ENCODE measurements around the gene DYSF.

The DYSF gene

DNA sequence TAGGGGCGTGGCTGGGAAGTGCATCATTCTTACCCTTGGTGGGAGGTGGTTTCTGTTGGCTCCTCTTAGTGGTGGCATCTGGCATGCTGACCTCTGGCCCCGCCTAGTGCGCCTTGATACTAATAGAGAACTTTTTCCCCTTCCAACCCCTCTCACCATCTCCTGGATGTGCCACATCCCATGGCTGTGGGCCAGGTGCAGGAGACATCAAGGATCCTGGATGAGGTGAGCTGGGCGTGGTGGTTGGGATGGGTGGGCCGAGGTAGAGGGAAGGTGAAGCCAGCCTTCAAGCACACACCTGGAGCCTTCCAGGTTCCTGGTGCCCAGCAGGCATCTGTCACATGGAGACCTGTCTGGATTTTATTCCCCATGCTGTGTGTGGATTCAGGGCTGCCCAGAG lies 149.2 kb downstream of the DYSF start:
- DNase-seq (ENCODE audit: low read depth): no peak

DNA sequence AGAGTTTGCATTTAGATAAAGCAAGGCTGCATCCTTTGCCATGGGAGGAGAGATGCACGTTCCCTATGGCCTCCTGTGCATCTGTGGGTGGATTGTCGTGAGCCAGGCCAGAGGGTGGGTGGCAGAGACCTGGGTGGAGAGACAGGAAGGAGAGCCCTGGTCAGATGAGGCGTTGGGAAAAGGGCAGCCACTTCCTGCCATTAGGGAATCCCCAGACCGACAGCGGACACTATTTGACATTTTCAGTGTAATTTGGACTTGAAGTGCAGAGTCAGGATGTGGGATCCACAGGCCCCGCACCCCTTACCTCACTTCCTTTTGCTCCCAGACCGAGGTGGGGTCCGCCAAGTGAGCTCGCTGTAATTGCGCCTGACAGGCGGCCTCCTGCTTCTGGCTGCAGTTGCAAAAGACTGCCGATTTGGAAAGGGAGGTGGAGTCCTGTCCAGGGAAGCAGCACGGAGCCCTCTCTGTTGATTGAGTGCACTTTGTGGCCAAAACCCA lies 150.0 kb downstream of the DYSF start:
- no peak for DNase-seq (ENCODE audit: low read depth)

GRCh38 chr2:71603851-71604725 lies 150.7 kb downstream of the DYSF start:
- no peak for DNase-seq (ENCODE audit: low read depth)

GRCh38 chr2:71604726-71605120 lies 151.4 kb downstream of the DYSF start:
- DNase-seq (ENCODE audit: low read depth): no peak

- DNase-seq (ENCODE audit: low read depth): no peak
These were observed 151.8 kb downstream of the DYSF start for GRCh38 chr2:71605173-71605641.

DNA sequence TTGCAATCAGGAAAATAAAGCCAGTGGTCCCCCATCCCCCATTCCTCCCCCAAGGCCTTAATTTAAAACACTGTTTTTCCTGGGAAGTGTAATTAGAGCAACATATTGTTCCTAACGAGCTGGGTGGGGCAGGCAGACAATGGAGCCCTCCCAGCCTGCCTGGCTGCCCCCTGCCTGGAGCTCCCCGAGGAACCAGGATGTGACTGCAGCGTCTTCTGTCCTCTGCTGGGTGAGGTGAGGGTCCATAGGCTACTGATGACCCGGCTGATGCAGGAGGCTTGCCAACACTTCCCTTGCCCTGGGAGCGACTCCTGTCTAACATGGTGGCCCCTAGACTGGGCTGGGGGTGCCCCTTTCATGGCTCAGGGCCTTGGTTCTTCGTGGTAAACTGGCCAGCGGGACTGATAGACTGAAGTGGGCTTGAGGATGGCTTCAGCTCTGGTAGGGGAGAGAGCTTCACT lies 152.4 kb downstream of the DYSF start:
- DNase-seq (ENCODE audit: low read depth): no peak

DNA sequence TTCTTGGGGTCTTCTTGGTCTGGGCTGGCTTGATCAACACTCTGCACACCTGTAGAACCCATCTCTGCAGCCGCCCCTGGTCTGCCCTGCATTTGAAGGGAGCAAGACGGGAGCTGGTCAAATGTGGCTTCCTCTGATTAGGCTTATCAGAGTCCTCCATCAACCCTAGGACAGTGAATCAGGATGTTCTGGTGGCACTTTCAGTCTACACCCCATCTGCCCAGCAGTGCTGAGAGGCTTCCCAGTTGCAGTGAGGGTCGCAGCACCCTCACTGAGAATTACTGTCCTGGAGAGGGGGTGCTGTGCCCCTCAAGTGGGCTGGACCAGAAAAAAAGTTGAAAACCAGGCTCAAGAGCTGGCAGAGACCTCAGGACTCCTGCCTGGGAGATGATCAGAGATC lies 152.9 kb downstream of the DYSF start:
- DNase-seq (ENCODE audit: low read depth): no peak

DNA sequence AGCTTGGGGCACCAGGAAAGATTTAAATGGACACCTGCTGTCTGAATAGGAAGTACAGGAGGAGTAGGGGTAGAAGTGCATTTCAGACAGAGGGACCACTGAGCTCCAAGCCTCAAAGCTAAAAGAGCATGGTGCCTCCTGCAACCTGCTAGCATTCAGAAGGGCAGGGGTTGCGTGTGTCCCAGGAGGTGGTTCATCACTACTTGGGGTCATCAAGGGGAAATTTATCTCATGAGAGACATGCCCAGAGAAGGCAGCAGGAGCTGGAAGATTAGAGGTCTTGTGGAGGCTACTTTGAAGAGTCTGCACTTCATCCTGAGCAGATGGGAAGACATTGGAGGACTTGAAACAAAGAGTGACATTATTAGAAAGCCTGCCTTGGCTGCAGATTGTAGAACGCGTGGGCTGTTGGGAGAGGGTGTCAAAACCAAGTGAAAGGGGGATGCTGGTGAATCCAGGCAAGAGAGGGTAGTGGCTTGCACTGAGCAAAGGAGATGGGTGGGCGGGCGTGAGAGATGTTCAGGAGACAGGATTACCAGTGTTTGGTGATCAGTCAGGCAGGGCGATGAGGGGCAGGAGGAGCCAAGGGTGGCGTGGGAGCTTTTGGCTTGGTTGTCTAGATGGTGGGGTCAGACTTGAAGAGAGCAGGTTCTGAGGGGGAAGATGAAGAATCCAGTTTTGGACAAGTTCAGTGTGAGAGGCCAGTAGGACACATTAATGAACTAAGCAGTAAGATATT lies 154.0 kb downstream of the DYSF start:
- DNase-seq (ENCODE audit: low read depth): no peak

- no peak for DNase-seq (ENCODE audit: low read depth)
These were observed 154.7 kb downstream of the DYSF start for GRCh38 chr2:71608034-71608433.

DNA sequence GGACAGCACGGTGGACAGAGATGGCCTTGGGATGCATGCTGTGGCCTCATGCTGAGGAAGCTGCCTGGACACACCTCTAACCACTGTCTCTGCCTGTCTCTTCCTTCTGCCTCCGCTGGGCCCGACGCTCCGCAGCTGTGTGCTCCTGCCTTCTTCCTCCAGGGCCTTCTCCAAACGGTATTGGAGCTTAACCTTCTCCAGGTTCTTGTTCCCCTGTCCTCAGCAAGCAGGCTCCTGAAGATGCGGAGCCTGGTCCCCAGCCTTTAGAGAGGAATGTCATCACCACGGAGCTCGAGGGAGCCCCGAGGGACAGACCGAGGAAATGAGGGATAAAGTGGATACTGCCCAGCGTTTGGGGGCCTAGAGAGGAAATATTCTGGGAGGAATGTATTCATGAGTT lies 155.1 kb downstream of the DYSF start:
- DNase-seq (ENCODE audit: low read depth): no peak

GRCh38 chr2:71609029-71609428 lies 155.7 kb downstream of the DYSF start:
- no peak for DNase-seq (ENCODE audit: low read depth)

DNA sequence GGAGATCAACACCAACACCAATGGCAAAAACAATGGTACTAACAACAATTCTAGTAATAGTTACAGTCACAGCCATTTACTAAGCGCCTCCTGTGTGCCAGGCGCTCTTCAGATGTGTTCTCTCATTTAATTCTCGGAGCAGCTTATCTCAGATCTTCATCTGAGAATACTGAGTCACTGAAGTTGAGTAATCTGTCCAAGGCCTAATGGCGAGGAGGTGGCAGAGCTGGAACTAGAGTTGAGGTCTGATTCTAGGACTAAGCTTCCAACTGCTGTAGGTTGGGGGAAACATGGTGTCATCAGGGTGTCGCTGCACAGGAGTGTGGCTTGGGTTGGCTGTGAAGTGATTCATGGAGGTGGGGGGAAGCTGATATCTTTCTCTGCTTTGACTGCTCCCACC lies 156.1 kb downstream of the DYSF start:
- DNase-seq (ENCODE audit: low read depth): no peak

DNA sequence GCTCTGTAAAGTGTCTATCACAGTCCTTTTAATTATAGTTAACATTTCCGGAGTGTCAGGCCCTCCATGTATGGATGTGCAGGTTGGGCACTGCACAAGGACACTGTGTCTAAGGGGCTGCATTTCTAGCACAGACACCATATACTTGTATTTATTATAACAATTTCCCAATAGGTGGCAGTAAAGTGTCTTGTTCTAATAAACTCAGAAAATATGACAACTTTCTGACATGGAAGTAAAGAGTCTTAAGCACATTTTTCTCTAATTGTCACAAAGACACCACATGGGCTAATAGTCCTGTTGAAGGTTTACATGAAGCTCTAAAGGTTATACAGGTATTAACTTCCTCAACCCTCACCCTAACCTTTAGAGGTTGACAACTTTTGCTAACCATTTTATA lies 156.6 kb downstream of the DYSF start:
- DNase-seq (ENCODE audit: low read depth): no peak

DNA sequence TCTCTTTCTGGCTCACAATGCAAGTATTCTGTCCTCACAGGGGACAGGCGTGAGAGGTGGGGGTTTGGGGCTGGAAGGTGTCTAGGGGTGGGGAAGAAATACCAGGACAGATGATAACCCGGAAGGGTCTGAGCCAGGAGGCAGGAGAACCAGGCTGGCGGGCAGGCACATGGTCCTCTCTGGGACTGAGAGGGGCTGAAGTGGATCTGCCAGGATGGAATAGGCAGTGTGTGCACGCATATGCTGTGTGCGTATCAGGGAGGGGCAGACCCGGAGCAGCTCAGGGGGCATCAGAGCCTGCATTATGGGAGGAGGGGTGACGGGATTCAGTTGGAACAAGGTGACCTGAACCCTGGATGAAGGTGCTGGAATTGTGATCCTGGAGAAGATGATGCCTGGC lies 157.3 kb downstream of the DYSF start:
- DNase-seq (ENCODE audit: low read depth): no peak

GRCh38 chr2:71611247-71611646 lies 157.9 kb downstream of the DYSF start:
- DNase-seq (ENCODE audit: low read depth): no peak

- no peak for DNase-seq (ENCODE audit: low read depth)
These were observed 158.6 kb downstream of the DYSF start for GRCh38 chr2:71611781-71612527.

- DNase-seq (ENCODE audit: low read depth): no peak
These were observed 159.4 kb downstream of the DYSF start for GRCh38 chr2:71612581-71613402.

- DNase-seq (ENCODE audit: low read depth): no peak
These were observed 160.1 kb downstream of the DYSF start for GRCh38 chr2:71613403-71613952.

DNA sequence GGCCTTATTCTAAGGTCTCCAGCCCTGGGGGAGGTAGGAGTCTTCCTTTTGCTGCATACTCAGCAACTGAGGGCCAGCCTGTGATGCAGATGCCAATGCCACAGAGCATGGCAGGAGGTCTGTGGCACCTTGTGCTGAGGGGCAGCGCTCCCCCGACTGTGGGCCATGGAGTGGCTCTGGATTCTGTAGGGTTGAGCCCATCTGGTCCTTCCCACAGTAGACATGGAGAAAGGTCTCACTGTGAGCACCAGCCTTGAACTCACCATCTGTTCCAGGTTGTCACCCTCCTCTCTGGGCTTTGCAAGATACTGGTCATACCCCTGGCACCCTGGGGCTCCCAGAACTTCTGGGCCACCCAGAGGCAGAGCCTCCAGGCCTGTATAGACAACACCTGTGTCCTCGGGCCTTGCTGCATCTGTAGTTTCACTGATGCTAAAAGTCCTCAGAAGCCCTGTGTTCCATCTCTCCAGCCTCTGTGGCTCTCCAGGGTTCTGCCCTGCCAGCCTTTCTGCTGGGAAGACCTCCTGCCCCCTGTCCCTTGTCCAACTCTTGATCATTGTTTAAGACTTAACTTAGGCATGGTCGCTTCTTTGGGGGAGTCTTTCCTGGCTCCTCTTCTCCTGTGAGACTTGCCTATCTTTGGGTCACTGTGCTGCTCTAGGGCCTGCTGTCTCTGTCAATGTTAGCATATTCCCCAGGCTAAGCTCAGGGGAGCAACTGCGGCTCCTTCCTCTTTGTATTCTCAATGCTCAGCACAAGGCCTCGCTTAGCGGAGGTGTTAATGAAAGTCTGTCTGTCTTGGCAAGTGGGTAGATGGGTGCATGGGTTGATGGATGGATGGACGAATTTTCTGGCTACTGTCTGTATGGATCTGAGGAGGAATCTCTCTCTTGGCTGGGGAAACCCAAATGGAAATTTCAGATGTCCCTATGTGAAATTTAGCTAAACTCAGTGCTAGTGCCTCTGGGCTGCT lies 160.9 kb downstream of the DYSF start:
- no peak for DNase-seq (ENCODE audit: low read depth)

All from activated T-helper 1 cell treated with Interleukin-2 at 50 U/mL for 16 hours (primary cell).